K562 (cell line): ENCODE results near the gene POLR2H. TPM values are rescaled to one million over a fixed set of nuclear protein-coding genes. Genes with fewer than 3 reads are reported as not detected.

Experiments used
- ADNP ChIP-seq: fragments of 200-800 bp; sonication (Bioruptor generic); IDR thresholded peaks from 2 replicates; pipeline ENCODE4 v1.6.1; 2016; ENCODE audit warnings: missing genetic modification characterization, missing compliant biosample characterization
- ATF1 ChIP-seq, 2 experiments: fragments of 450-650 bp in 1 of 2; IDR thresholded peaks; 2 replicates each; pipeline ENCODE4 v1.6.1; 2016; ENCODE audit warnings: missing compliant biosample characterization in 1 of 2, missing genetic modification characterization in 1 of 2
- CC2D1A ChIP-seq: fragments of 450-650 bp; IDR thresholded peaks from 2 replicates; pipeline ENCODE4 v1.6.1; 2017; ENCODE audit warnings: mild to moderate bottlenecking
- DMBX1 ChIP-seq: fragments of 250-450 bp; sonication (Bioruptor Pico); IDR thresholded peaks from 2 replicates; pipeline ENCODE4 v1.8.0; 2022; ENCODE audit warnings: inconsistent platforms, mild to moderate bottlenecking, moderate library complexity, borderline replicate concordance
- ELF1 ChIP-seq: fragments of 200-800 bp; sonication (Bioruptor generic); IDR thresholded peaks from 2 replicates; pipeline ENCODE4 v1.6.1; 2016; ENCODE audit warnings: missing genetic modification characterization, missing compliant biosample characterization
- FOXP1 ChIP-seq: sonication (generic); formaldehyde crosslinking; IDR thresholded peaks from 2 replicates; pipeline ENCODE4 v1.8.0; 2022; ENCODE audit warnings: mild to moderate bottlenecking, missing genetic modification reagents
- HDGF ChIP-seq: fragments of 450-650 bp; IDR thresholded peaks from 2 replicates; pipeline ENCODE4 v1.6.1; 2016
- LEF1 ChIP-seq: fragments of 450-650 bp; IDR thresholded peaks from 2 replicates; pipeline ENCODE4 v1.6.1; 2016; ENCODE audit warnings: mild to moderate bottlenecking
- MAX ChIP-seq: sonication (generic); formaldehyde crosslinking; IDR thresholded peaks from 2 replicates; pipeline ENCODE4 v1.9.0; 2022; ENCODE audit warnings: mild to moderate bottlenecking, missing genetic modification reagents
- MBD1 ChIP-seq: fragments of 250-450 bp; sonication (Bioruptor Pico); IDR thresholded peaks from 2 replicates; pipeline ENCODE4 v1.8.0; 2022; ENCODE audit warnings: inconsistent platforms
- MYC ChIP-seq, 2 experiments: fragments of 250-450 bp in 1 of 2; sonication (Bioruptor Pico) in 1 of 2; IDR thresholded peaks; 2 replicates each; pipeline versions ENCODE4 v1.5.1 to v1.6.1; 2012 to 2021; ENCODE audit warnings: low read depth in 2 of 2, borderline replicate concordance in 1 of 2, improper control_type of control experiment in 1 of 2, low read length in 1 of 2, mild to moderate bottlenecking in 1 of 2, moderate library complexity in 1 of 2
- OTX1 ChIP-seq: fragments of 450-650 bp; formaldehyde crosslinking; IDR thresholded peaks from 2 replicates; pipeline ENCODE4 v1.4.0; 2022; ENCODE audit warnings: mild to moderate bottlenecking
- PKNOX1 ChIP-seq: fragments of 450-650 bp; IDR thresholded peaks from 2 replicates; pipeline ENCODE4 v1.6.1; 2016
- RAD51 ChIP-seq: fragments of 450-650 bp; IDR thresholded peaks from 2 replicates; pipeline ENCODE4 v1.7.1; 2016; ENCODE audit warnings: low read depth, mild to moderate bottlenecking, borderline replicate concordance
- STAT5A ChIP-seq: IDR thresholded peaks from 2 replicates; pipeline ENCODE4 v1.6.1; 2012; ENCODE audit warnings: low read length, inconsistent platforms, borderline replicate concordance
- TAL1 ChIP-seq: fragments of 450-650 bp; IDR thresholded peaks from 2 replicates; pipeline ENCODE4 v1.6.1; 2016; ENCODE audit warnings: mild to moderate bottlenecking
- TOE1 ChIP-seq, 2 experiments: fragments of 450-650 bp in 1 of 2; sonication (generic) in 1 of 2; formaldehyde crosslinking in 1 of 2; IDR thresholded peaks; 2 replicates each; pipeline versions ENCODE4 v1.7.1 to v1.8.0; 2016 to 2022; ENCODE audit warnings: borderline replicate concordance in 2 of 2, mild to moderate bottlenecking in 2 of 2, antibody characterized with exemption in 1 of 2, inconsistent platforms in 1 of 2, low read depth in 1 of 2, missing genetic modification reagents in 1 of 2, moderate library complexity in 1 of 2
- ZNF609 ChIP-seq: sonication (generic); formaldehyde crosslinking; IDR thresholded peaks from 2 replicates; pipeline ENCODE4 v1.8.1; 2023; ENCODE audit warnings: missing genetic modification reagents, mild to moderate bottlenecking, borderline replicate concordance
- ZNF696 ChIP-seq: fragments of 250-450 bp; sonication (Bioruptor Pico); conservative IDR thresholded peaks from 2 replicates; pipeline ENCODE4 v1.4.0; 2020; ENCODE audit warnings: mild to moderate bottlenecking, moderate library complexity
- polyA plus RNA-seq, 8 experiments: library from polyadenylated mRNA; depleted of rRNA in 4 of 8; stranded (reverse) in 5 of 8; unstranded in 3 of 8; fragments of >200 nt; fragmentation: Nextera tagmentation in 2 of 8; fragmentation: Illumina TruSeq in 1 of 8; extraction: Ambion mirVana in 2 of 8; extraction: Trizol in 1 of 8; gene quantifications; 2 replicates each; pipeline versions ENCODE4 v1.2.1 to v1.2.3, GENCODE V29; 2011 to 2014; ENCODE audit warnings: inconsistent platforms in 1 of 8, missing spikeins in 1 of 8
- total RNA-seq, 7 experiments: library from RNA; depleted of rRNA in 6 of 7; stranded (reverse); fragments of >200 nt in 6 of 7; fragmentation: Illumina TruSeq in 2 of 7; extraction: Trizol in 2 of 7; gene quantifications; 2 replicates each; pipeline versions ENCODE4 v1.2.1 to v1.2.3, GENCODE V29; 2011 to 2021; ENCODE audit warnings: low replicate concordance in 1 of 7

The POLR2H gene
- total and polyA plus RNA-seq, 9 of the 15 experiments (the other 6 are each of a cell fraction or from before 2014, with no cell fraction given), result 128 to 512 (median 220) TPM

GRCh38 chr3:184314700-184315542 lies 46.6 kb upstream of the POLR2H start (continued):
- no peak for TF ChIP-seq TOE1 (IDR thresholded peaks at IDR 0.05; ENCODE audit: borderline replicate concordance)
- TF ChIP-seq TOE1 (CRISPR knock-in tag; IDR thresholded peaks at IDR 0.05; ENCODE audit: borderline replicate concordance, low read depth), result no peak
- TF ChIP-seq RAD51, result no peak
- TF ChIP-seq PKNOX1, result no peak
- no peak; the same call in 1 of the 2 replicates for TF ChIP-seq MYC (IDR thresholded peaks at IDR 0.05; ENCODE audit: low read depth, low read length)
- TF ChIP-seq MYC (CRISPR knock-in tag; IDR thresholded peaks at IDR 0.05; ENCODE audit: borderline replicate concordance, low read depth), result 0 out of 2 replicates have a peak, but pooled peaks have one; percentile 26
- TF ChIP-seq HDGF, result 0 out of 2 replicates have a peak, but pooled peaks have one; percentile 34
- TF ChIP-seq LEF1, result no peak
- TF ChIP-seq CC2D1A, result no peak
- TF ChIP-seq ADNP (tag), result no peak
- no peak for TF ChIP-seq STAT5A
- TF ChIP-seq ATF1 (CRISPR knock-in tag; IDR thresholded peaks at IDR 0.05), result no peak
- no peak for TF ChIP-seq ATF1 (tag; IDR thresholded peaks at IDR 0.05)
- TF ChIP-seq DMBX1 (CRISPR knock-in tag), result no peak
- no peak for TF ChIP-seq ZNF609
- peak; percentile 49; the same call in 1 of the 2 replicates for TF ChIP-seq FOXP1 (CRISPR knock-in tag)
- peak; percentile 41; the same call in 1 of the 2 replicates for TF ChIP-seq MAX (CRISPR knock-in tag)
- no peak; the same call in 1 of the 2 replicates for TF ChIP-seq OTX1 (CRISPR knock-in tag)
- TF ChIP-seq ELF1 (tag), result peak; percentile 63
- no peak for TF ChIP-seq ZNF696 (CRISPR knock-in tag)
- TF ChIP-seq MBD1 (CRISPR knock-in tag), result no peak
- TF ChIP-seq TAL1, result no peak
